H9 (cell line): ENCODE data around the gene DBNDD2. TPM values are rescaled to one million over a fixed set of nuclear protein-coding genes. Genes with fewer than 3 reads are reported as not detected.

Source experiments
- DNase-seq: peaks from one replicate; pipeline ENCODE4 v3.0.0-alpha.2; 2017
- H2AFZ ChIP-seq: one replicate; pipeline ENCODE4 v1.6.1; 2013; ENCODE audit warnings: mild to moderate bottlenecking, low read length, control low read depth, moderate library complexity
- H2AK5ac ChIP-seq: 2 replicates; pipeline ENCODE4 v1.6.1; 2013; ENCODE audit warnings: low read length, control low read depth, mixed read lengths; ENCODE audit not compliant: insufficient read length
- H2BK120ac ChIP-seq: one replicate; pipeline ENCODE4 v1.6.1; 2013; ENCODE audit warnings: low read depth, mild to moderate bottlenecking, low read length, control low read depth, inconsistent platforms; ENCODE audit not compliant: poor library complexity, severe bottlenecking
- H2BK12ac ChIP-seq: 2 replicates; pipeline ENCODE4 v1.6.1; 2013; ENCODE audit warnings: low read length, control low read depth, mixed read lengths, low read depth; ENCODE audit not compliant: insufficient read length
- H2BK15ac ChIP-seq: 2 replicates; pipeline ENCODE4 v1.6.1; 2013; ENCODE audit warnings: low read depth, low read length, control low read depth
- H2BK20ac ChIP-seq: one replicate; pipeline ENCODE4 v1.6.1; 2013; ENCODE audit warnings: low read depth, mild to moderate bottlenecking, low read length, control low read depth, inconsistent platforms; ENCODE audit not compliant: poor library complexity, severe bottlenecking
- H2BK5ac ChIP-seq: 2 replicates; pipeline ENCODE4 v1.6.1; 2013; ENCODE audit warnings: low read length, control low read depth, mixed read lengths; ENCODE audit not compliant: insufficient read length
- H3K14ac ChIP-seq: 2 replicates; pipeline ENCODE4 v1.6.1; 2013; ENCODE audit warnings: low read length, control low read depth; ENCODE audit not compliant: insufficient read depth
- H3K18ac ChIP-seq: 2 replicates; pipeline ENCODE4 v1.6.1; 2013; ENCODE audit warnings: low read depth, mild to moderate bottlenecking, mixed read lengths, low read length, control low read depth; ENCODE audit not compliant: insufficient read length
- H3K23ac ChIP-seq: 2 replicates; pipeline ENCODE4 v1.6.1; 2013; ENCODE audit warnings: low read length, control low read depth, mixed read lengths, low read depth; ENCODE audit not compliant: insufficient read length
- H3K23me2 ChIP-seq: 2 replicates; pipeline ENCODE4 v1.6.1; 2013; ENCODE audit warnings: low read depth, mild to moderate bottlenecking, mixed read lengths, low read length, control low read depth; ENCODE audit not compliant: insufficient read length, poor library complexity, severe bottlenecking
- H3K27ac ChIP-seq: 2 replicates; pipeline ENCODE4 v1.5.1; 2013; ENCODE audit warnings: low read length, control low read depth, mixed read lengths, low read depth; ENCODE audit not compliant: insufficient read length
- H3K27me3 ChIP-seq: 2 replicates; pipeline ENCODE4 v1.6.1; 2013; ENCODE audit warnings: low read length, control low read depth, inconsistent platforms; ENCODE audit not compliant: insufficient read depth
- H3K4ac ChIP-seq: 2 replicates; pipeline ENCODE4 v1.6.1; 2013; ENCODE audit warnings: low read depth, mild to moderate bottlenecking, control low read depth, inconsistent platforms, low read length, moderate library complexity
- H3K4me1 ChIP-seq: 2 replicates; pipeline ENCODE4 v1.6.1; 2013; ENCODE audit warnings: low read length, control low read depth, inconsistent platforms; ENCODE audit not compliant: insufficient read depth
- H3K4me2 ChIP-seq: 2 replicates; pipeline ENCODE4 v1.6.1; 2013; ENCODE audit warnings: low read length, control low read depth, mixed read lengths; ENCODE audit not compliant: insufficient read length, insufficient read depth
- H3K56ac ChIP-seq: 2 replicates; pipeline ENCODE4 v1.6.1; 2013; ENCODE audit warnings: low read depth, mild to moderate bottlenecking, mixed read lengths, low read length, control low read depth; ENCODE audit not compliant: insufficient read length
- H3K79me1 ChIP-seq: 2 replicates; pipeline ENCODE4 v1.6.1; 2013; ENCODE audit warnings: low read depth, mild to moderate bottlenecking, moderate library complexity, low read length, control low read depth, inconsistent platforms; ENCODE audit not compliant: insufficient read depth, poor library complexity, severe bottlenecking
- H3K79me2 ChIP-seq: 2 replicates; pipeline ENCODE4 v1.6.1; 2013; ENCODE audit warnings: low read length, control low read depth, inconsistent platforms; ENCODE audit not compliant: insufficient read depth
- H3K9ac ChIP-seq: 2 replicates; pipeline ENCODE4 v1.6.1; 2013; ENCODE audit warnings: low read length, control low read depth, mixed read lengths; ENCODE audit not compliant: insufficient read length; ENCODE audit errors: extremely low read depth
- H3K9me3 ChIP-seq: one replicate; pipeline ENCODE4 v1.6.1; 2013; ENCODE audit warnings: low read depth, low read length, inconsistent platforms; ENCODE audit not compliant: control insufficient read depth
- H3T11ph ChIP-seq: one replicate; pipeline ENCODE4 v1.6.1; 2013; ENCODE audit warnings: mild to moderate bottlenecking, low read length, control low read depth, inconsistent platforms
- H4K20me1 ChIP-seq: one replicate; pipeline ENCODE4 v1.6.1; 2013; ENCODE audit not compliant: control insufficient read depth, insufficient read length, insufficient read depth
- H4K5ac ChIP-seq: 2 replicates; pipeline ENCODE4 v1.6.1; 2013; ENCODE audit warnings: low read depth, mild to moderate bottlenecking, mixed read lengths, low read length, control low read depth; ENCODE audit not compliant: insufficient read length
- H4K8ac ChIP-seq: replicated peaks from 2 replicates; pipeline ENCODE4 v1.6.1; 2013; ENCODE audit warnings: low read length, control low read depth, mixed read lengths, low read depth; ENCODE audit not compliant: insufficient read length
- H4K91ac ChIP-seq: 2 replicates; pipeline ENCODE4 v1.6.1; 2013; ENCODE audit warnings: low read depth, mild to moderate bottlenecking, moderate library complexity, mixed read lengths, low read length, control low read depth; ENCODE audit not compliant: insufficient read length
- H3K27ac Mint-ChIP-seq, 3 experiments: 2 replicates in 2 of 3; 3 replicates in 1 of 3; pipeline ENCODE4 v1.8.0; 2020 to 2021; ENCODE audit warnings: mixed read lengths in 3 of 3, mild to moderate bottlenecking in 1 of 3, moderate library complexity in 1 of 3
- H3K27me3 Mint-ChIP-seq: 2 replicates; pipeline ENCODE4 v1.8.0; 2021; ENCODE audit warnings: low read depth, mild to moderate bottlenecking, moderate library complexity, mixed read lengths
- H3K36me3 Mint-ChIP-seq, 3 experiments: 2 replicates in 2 of 3; 3 replicates in 1 of 3; pipeline ENCODE4 v1.8.0; 2020 to 2021; ENCODE audit warnings: low read depth in 3 of 3, mixed read lengths in 3 of 3; ENCODE audit not compliant: insufficient read depth in 1 of 3
- H3K4me1 Mint-ChIP-seq, 2 experiments: 2 replicates each; pipeline ENCODE4 v1.8.0; 2020; ENCODE audit warnings: mixed read lengths in 2 of 2
- H3K4me3 Mint-ChIP-seq, 2 experiments: 2 replicates in 1 of 2; 3 replicates in 1 of 2; pipeline ENCODE4 v1.8.0; 2020 to 2021; ENCODE audit warnings: mild to moderate bottlenecking in 2 of 2, mixed read lengths in 2 of 2, moderate library complexity in 1 of 2
- H3K9me3 Mint-ChIP-seq, 2 experiments: 2 replicates in 1 of 2; 3 replicates in 1 of 2; pipeline ENCODE4 v1.8.0; 2020; ENCODE audit warnings: mild to moderate bottlenecking in 2 of 2, mixed read lengths in 2 of 2, moderate library complexity in 1 of 2
- CTCF ChIP-seq: fragments of 200-600 bp; sonication (generic); conservative IDR thresholded peaks from 3 replicates; pipeline ENCODE4 v1.8.0; 2021; ENCODE audit warnings: antibody characterized with exemption, mild to moderate bottlenecking
- WGBS: extraction: QIAGEN DNeasy Blood & Tissue Kit; methylation state at CpG from one replicate; pipeline ENCODE4 v1.1.7; 2013; ENCODE audit warnings: missing lambda C conversion rate, low lambda C conversion rate, mixed read lengths; ENCODE audit not compliant: insufficient read length; ENCODE audit errors: extremely low coverage; 5-methylcytosine and 5-hydroxymethylcytosine counted together
- total RNA-seq: library from RNA; stranded (reverse); gene quantifications from 2 replicates; pipeline ENCODE4 v1.2.1, GENCODE V29; 2021

The DBNDD2 gene
- total RNA-seq, 1 experiment from 2014 or later = 39.1 TPM

- no peak overlapping the region for H2AFZ ChIP-seq
- H3K27ac Mint-ChIP-seq = no peak overlapping the region
- H4K5ac ChIP-seq = no peak overlapping the region
- H2BK20ac ChIP-seq = no peak overlapping the region
- no peak overlapping the region for H3K4ac ChIP-seq
- no peak for DNase-seq
- peaks cover 16% of the 10 kb centered on the region for H3K23me2 ChIP-seq
- no peak overlapping the region for H2BK15ac ChIP-seq
- H4K20me1 ChIP-seq = no peaks in the 10 kb centered on the region
- H2BK120ac ChIP-seq = no peak overlapping the region
- H3K4me3 Mint-ChIP-seq = no peak overlapping the region
- TF ChIP-seq CTCF = no peak
- no peak overlapping the region for H3K56ac ChIP-seq
- H4K8ac ChIP-seq = no peak overlapping the region
- H3K79me1 ChIP-seq = no peaks in the 10 kb centered on the region
- no peak overlapping the region for H3K4me2 ChIP-seq
- no peak overlapping the region for H3K18ac ChIP-seq
- no peak overlapping the region for H3K9ac ChIP-seq
- H2BK5ac ChIP-seq = no peak overlapping the region
- no peak overlapping the region for H3K14ac ChIP-seq
- no peak overlapping the region for H4K91ac ChIP-seq
- no peak overlapping the region for H3K27ac ChIP-seq
- H3K79me2 ChIP-seq = no peaks in the 10 kb centered on the region
- H3K27me3 ChIP-seq = no peaks in the 10 kb centered on the region; the same call in 1 of the 2 replicates
- H3K4me1 Mint-ChIP-seq = peaks cover 15% of the 10 kb centered on the region in 2 experiments
- H3K36me3 Mint-ChIP-seq = peaks cover 7 to 20% (median 16%) of the 10 kb centered on the region in 3 experiments; a peak in 6 of 7 replicates
- H3K27me3 Mint-ChIP-seq = peaks cover 12% of the 10 kb centered on the region
- no CpG with 5 or more reads among the region's 8 CpGs for WGBS
- no peak overlapping the region for H3T11ph ChIP-seq
- no peak overlapping the region for H2AK5ac ChIP-seq
- H3K9me3 ChIP-seq = no peaks in the 10 kb centered on the region
- H2BK12ac ChIP-seq = no peak overlapping the region
- H3K23ac ChIP-seq = no peak overlapping the region
- H3K9me3 Mint-ChIP-seq = no peaks in the 10 kb centered on the region
- H3K4me1 ChIP-seq = peaks cover 3% of the 10 kb centered on the region; the same call in 1 of the 2 replicates
These were observed 2.8 kb downstream of the DBNDD2 start for GRCh38 chr20:45410887-45411286.
